GM10266 (cell line): ENCODE results near the gene MAOB.

Experiments
- DNase-seq: peaks from one replicate; pipeline ENCODE4 v3.0.0; 2012; ENCODE audit errors: extremely low spot score
- CTCF ChIP-seq: IDR thresholded peaks from 2 replicates; pipeline ENCODE4 v1.5.1; 2012; ENCODE audit warnings: mild to moderate bottlenecking, low read depth; ENCODE audit not compliant: control insufficient read depth, insufficient read depth; ENCODE audit errors: missing control alignments

Gene MAOB

GRCh38 chrX:43840265-43840664, 42.0 kb downstream of the MAOB start:
- no peak for TF ChIP-seq CTCF
- no peak for DNase-seq

- peak; percentile 3 for DNase-seq
Observed at GRCh38 chrX:43836435-43837184, 45.6 kb downstream of the MAOB start.

GRCh38 chrX:43835559-43835958, 46.7 kb downstream of the MAOB start:
- no peak for DNase-seq
- no peak for TF ChIP-seq CTCF

More at GRCh38 chrX:43836435-43837184, 45.6 kb downstream of the MAOB start:
- TF ChIP-seq CTCF: peak; percentile 40

GRCh38 chrX:43827791-43828190, 54.5 kb downstream of the MAOB start:
- DNase-seq: no peak
- TF ChIP-seq CTCF: no peak

GRCh38 chrX:43822014-43822413, 60.2 kb downstream of the MAOB start:
- DNase-seq: no peak

GRCh38 chrX:43817444-43817843, 64.8 kb downstream of the MAOB start:
- DNase-seq: no peak
- no peak for TF ChIP-seq CTCF

More at GRCh38 chrX:43822014-43822413, 60.2 kb downstream of the MAOB start:
- TF ChIP-seq CTCF: no peak

GRCh38 chrX:43815209-43815608, 67.0 kb downstream of the MAOB start:
- no peak for DNase-seq
- TF ChIP-seq CTCF: no peak
